Amniotic stem cell (primary cell): ENCODE measurements around the gene SYNJ2BP.

Source experiments
- DNase-seq: peaks from one replicate; lab custom pipeline; 2025; lab: John Stamatoyannopoulos, UW

Gene SYNJ2BP

GRCh38 chr14:70391493-70392391 lies 25.1 kb downstream of the SYNJ2BP start:
- DNase-seq = no peak

- DNase-seq = no peak
Measured at GRCh38 chr14:70382536-70382935, 34.4 kb downstream of the SYNJ2BP start.

- DNase-seq = no peak
Measured at GRCh38 chr14:70380824-70381223, 36.1 kb downstream of the SYNJ2BP start.

GRCh38 chr14:70378696-70379095 lies 38.2 kb downstream of the SYNJ2BP start:
- no peak for DNase-seq
